GM23338 (cell line): ENCODE measurements around the gene RAX2.

Experiments
- CREB1 ChIP-seq: fragments of 250-450 bp; sonication (Bioruptor Pico); IDR thresholded peaks from 2 replicates; pipeline ENCODE4 v1.5.0; 2020; ENCODE audit warnings: low read depth, mild to moderate bottlenecking, moderate library complexity
- CTCF ChIP-seq, 2 experiments: fragments of 200-600 bp in 1 of 2; sonication (generic) in 1 of 2; conservative IDR thresholded peaks; 2 replicates each; pipeline versions ENCODE4 v1.5.1 to v1.6.1; 2016 to 2017; ENCODE audit warnings: antibody characterized with exemption in 2 of 2, low read depth in 2 of 2, mild to moderate bottlenecking in 2 of 2, moderate library complexity in 1 of 2
- EZH2 ChIP-seq: fragments of 200-600 bp; sonication (generic); IDR thresholded peaks from one replicate; pipeline ENCODE4 v1.8.0; 2017; ENCODE audit warnings: antibody characterized with exemption, mild to moderate bottlenecking, low read depth; ENCODE audit not compliant: unreplicated experiment
- EZH2phosphoT487 ChIP-seq: fragments of 200-600 bp; sonication (generic); IDR thresholded peaks from one replicate; pipeline ENCODE4 v1.8.1; 2018; ENCODE audit warnings: antibody characterized with exemption; ENCODE audit not compliant: unreplicated experiment
- JUNB ChIP-seq: IDR thresholded peaks from one replicate; pipeline ENCODE4 v1.6.1; 2016; ENCODE audit warnings: antibody characterized with exemption; ENCODE audit not compliant: unreplicated experiment
- NANOG ChIP-seq: IDR thresholded peaks from 2 replicates; pipeline ENCODE4 v1.6.1; 2016; ENCODE audit warnings: antibody characterized with exemption, borderline replicate concordance
- POLR2AphosphoS5 ChIP-seq: IDR thresholded peaks from 2 replicates; pipeline ENCODE4 v1.6.1; 2016; ENCODE audit warnings: antibody characterized with exemption, low read depth
- REST ChIP-seq: IDR thresholded peaks from one replicate; pipeline ENCODE4 v1.6.1; 2018; ENCODE audit warnings: antibody characterized with exemption; ENCODE audit not compliant: unreplicated experiment
- STAT1 ChIP-seq: IDR thresholded peaks from one replicate; pipeline ENCODE4 v1.6.1; 2016; ENCODE audit warnings: antibody characterized with exemption; ENCODE audit not compliant: unreplicated experiment
- ZNF114 ChIP-seq: fragments of 250-450 bp; sonication (Bioruptor Pico); IDR thresholded peaks from 2 replicates; pipeline ENCODE4 v1.5.0; 2020; ENCODE audit warnings: mild to moderate bottlenecking, moderate library complexity
- ZNF331 ChIP-seq: fragments of 250-450 bp; sonication (Bioruptor Pico); IDR thresholded peaks from 2 replicates; pipeline ENCODE4 v1.5.0; 2020; ENCODE audit warnings: low read depth, mild to moderate bottlenecking, moderate library complexity

DNA sequence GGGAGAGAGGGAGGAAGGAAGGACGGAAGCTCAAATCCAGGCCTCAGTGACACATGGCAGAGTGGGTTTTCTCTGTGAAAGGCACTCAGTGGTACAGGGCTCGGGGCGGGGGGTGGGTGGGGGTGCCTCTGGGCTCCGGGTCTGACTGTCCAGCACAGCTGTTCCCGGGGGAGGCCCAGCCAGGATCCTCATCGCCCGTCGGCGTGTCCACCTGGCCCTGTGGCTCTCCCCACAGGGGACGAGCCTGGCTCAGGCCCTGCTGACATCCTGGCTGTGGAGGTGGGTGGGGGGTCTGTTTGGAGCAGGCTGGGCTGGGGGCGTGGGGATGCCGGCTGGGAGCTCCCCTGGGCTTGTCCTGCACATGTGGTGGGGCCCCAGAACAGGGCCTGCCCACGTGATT lies 32.4 kb upstream of the RAX2 start:
- TF ChIP-seq NANOG (no peak), POLR2AphosphoS5 (no peak), CTCF (conservative IDR thresholded peaks at IDR 0.05; ENCODE audit: low read depth in 2 of 2) (no peak), REST (no peak), EZH2phosphoT487 (no peak), JUNB (no peak), CREB1 (CRISPR knock-in tag) (no peak), EZH2 (no peak), ZNF114 (CRISPR knock-in tag) (no peak), STAT1 (no peak), ZNF331 (CRISPR knock-in tag) (no peak)
